GM23338 (cell line): ENCODE data around the gene MEOX1. TPM values are rescaled to one million over a fixed set of nuclear protein-coding genes. Genes with fewer than 3 reads are reported as not detected.

Experiments
- ATAC-seq: fragments of 200-7000 bp; cut with Tn5 transposase; 3 replicates; pipeline ENCODE4 v1.9.1; 2020
- DNase-seq: peaks from one replicate; pipeline ENCODE4 v3.0.0-alpha.2; 2015; ENCODE audit warnings: low spot score
- H2AFZ ChIP-seq: fragments of 200-600 bp; sonication (generic); 2 replicates; pipeline ENCODE4 v1.8.0; 2016; ENCODE audit warnings: antibody characterized with exemption, mild to moderate bottlenecking, moderate library complexity
- H3F3A ChIP-seq: fragments of 200-600 bp; sonication (generic); replicated peaks from 2 replicates; pipeline ENCODE4 v1.8.0; 2017; ENCODE audit warnings: antibody characterized with exemption, mixed run types, low read depth
- H3K27ac ChIP-seq: fragments of 200-600 bp; sonication (generic); 2 replicates; pipeline ENCODE4 v1.6.1; 2016; ENCODE audit warnings: low read depth
- H3K27me3 ChIP-seq: fragments of 200-600 bp; sonication (generic); 2 replicates; pipeline ENCODE4 v1.8.0; 2016; ENCODE audit warnings: mild to moderate bottlenecking, mixed run types, moderate library complexity; ENCODE audit not compliant: insufficient read depth
- H3K36me3 ChIP-seq: fragments of 200-600 bp; sonication (generic); 2 replicates; pipeline ENCODE4 v1.8.0; 2016; ENCODE audit warnings: mild to moderate bottlenecking; ENCODE audit not compliant: insufficient read depth
- H3K4me1 ChIP-seq: fragments of 200-600 bp; sonication (generic); 2 replicates; pipeline ENCODE4 v1.8.0; 2016; ENCODE audit warnings: mild to moderate bottlenecking, moderate library complexity; ENCODE audit not compliant: insufficient read depth
- H3K4me2 ChIP-seq: fragments of 200-600 bp; sonication (generic); 2 replicates; pipeline ENCODE4 v1.7.1; 2017; ENCODE audit warnings: mixed run types
- H3K4me3 ChIP-seq: fragments of 200-600 bp; sonication (generic); 2 replicates; pipeline ENCODE4 v1.6.1; 2016; ENCODE audit warnings: mixed run types
- H3K79me2 ChIP-seq: fragments of 200-600 bp; sonication (generic); replicated peaks from 2 replicates; pipeline ENCODE4 v1.8.0; 2017; ENCODE audit warnings: mild to moderate bottlenecking; ENCODE audit not compliant: insufficient read depth
- H3K9me2 ChIP-seq: fragments of 200-600 bp; sonication (generic); 2 replicates; pipeline ENCODE4 v1.8.0; 2017; ENCODE audit not compliant: insufficient read depth
- H4K20me1 ChIP-seq: fragments of 200-600 bp; sonication (generic); replicated peaks from 2 replicates; pipeline ENCODE4 v1.8.0; 2017; ENCODE audit warnings: mild to moderate bottlenecking; ENCODE audit not compliant: insufficient read depth
- H3K27ac Mint-ChIP-seq: 2 replicates; pipeline ENCODE4 v1.8.0; 2020; ENCODE audit warnings: inconsistent platforms, mild to moderate bottlenecking, moderate library complexity, mixed read lengths
- H3K27me3 Mint-ChIP-seq: 3 replicates; pipeline ENCODE4 v1.8.0; 2022; ENCODE audit warnings: low read depth, mild to moderate bottlenecking, moderate library complexity, mixed read lengths, inconsistent platforms; ENCODE audit not compliant: insufficient read depth, poor library complexity
- H3K36me3 Mint-ChIP-seq: 3 replicates; pipeline ENCODE4 v1.8.0; 2021; ENCODE audit warnings: low read depth, mild to moderate bottlenecking, inconsistent platforms, moderate library complexity, mixed read lengths
- H3K4me1 Mint-ChIP-seq: 3 replicates; pipeline ENCODE4 v1.8.0; 2020; ENCODE audit warnings: mild to moderate bottlenecking, inconsistent platforms, mixed read lengths
- H3K4me3 Mint-ChIP-seq: 3 replicates; pipeline ENCODE4 v1.8.0; 2021; ENCODE audit warnings: moderate library complexity, mild to moderate bottlenecking, inconsistent platforms, mixed read lengths
- H3K9me3 Mint-ChIP-seq: 3 replicates; pipeline ENCODE4 v1.8.0; 2020; ENCODE audit warnings: moderate library complexity, mild to moderate bottlenecking, inconsistent platforms, mixed read lengths
- CTCF ChIP-seq, 2 experiments: fragments of 200-600 bp in 1 of 2; sonication (generic) in 1 of 2; conservative IDR thresholded peaks; 2 replicates each; pipeline versions ENCODE4 v1.5.1 to v1.6.1; 2016 to 2017; ENCODE audit warnings: antibody characterized with exemption in 2 of 2, low read depth in 2 of 2, mild to moderate bottlenecking in 2 of 2, moderate library complexity in 1 of 2
- EZH2 ChIP-seq: fragments of 200-600 bp; sonication (generic); IDR thresholded peaks from one replicate; pipeline ENCODE4 v1.8.0; 2017; ENCODE audit warnings: antibody characterized with exemption, mild to moderate bottlenecking, low read depth; ENCODE audit not compliant: unreplicated experiment
- EZH2phosphoT487 ChIP-seq: fragments of 200-600 bp; sonication (generic); IDR thresholded peaks from one replicate; pipeline ENCODE4 v1.8.1; 2018; ENCODE audit warnings: antibody characterized with exemption; ENCODE audit not compliant: unreplicated experiment
- NANOG ChIP-seq: IDR thresholded peaks from 2 replicates; pipeline ENCODE4 v1.6.1; 2016; ENCODE audit warnings: antibody characterized with exemption, borderline replicate concordance
- POLR2AphosphoS5 ChIP-seq: IDR thresholded peaks from 2 replicates; pipeline ENCODE4 v1.6.1; 2016; ENCODE audit warnings: antibody characterized with exemption, low read depth
- REST ChIP-seq: IDR thresholded peaks from one replicate; pipeline ENCODE4 v1.6.1; 2018; ENCODE audit warnings: antibody characterized with exemption; ENCODE audit not compliant: unreplicated experiment
- ZNF114 ChIP-seq: fragments of 250-450 bp; sonication (Bioruptor Pico); IDR thresholded peaks from 2 replicates; pipeline ENCODE4 v1.5.0; 2020; ENCODE audit warnings: mild to moderate bottlenecking, moderate library complexity
- ZNF331 ChIP-seq: fragments of 250-450 bp; sonication (Bioruptor Pico); IDR thresholded peaks from 2 replicates; pipeline ENCODE4 v1.5.0; 2020; ENCODE audit warnings: low read depth, mild to moderate bottlenecking, moderate library complexity
- ZNF462 ChIP-seq: fragments of 250-450 bp; sonication (Bioruptor Pico); IDR thresholded peaks from 2 replicates; pipeline ENCODE4 v1.5.0; 2020; ENCODE audit warnings: mild to moderate bottlenecking, moderate library complexity
- polyA plus RNA-seq: library from polyadenylated mRNA; unstranded; fragments of >200 nt; fragmentation: Nextera tagmentation; extraction: Ambion mirVana; gene quantifications from 2 replicates; pipeline ENCODE4 v1.2.1, GENCODE V29; 2016
- total RNA-seq: library from RNA; depleted of rRNA; stranded (reverse); fragments of >200 nt; shearing (Covaris generic); gene quantifications from 2 replicates; pipeline ENCODE4 v1.2.3, GENCODE V29; 2014

MEOX1 gene
- total and polyA plus RNA-seq, 2 experiments from 2014 or later, result not detected

- TF ChIP-seq CTCF (conservative IDR thresholded peaks at IDR 0.05; ENCODE audit: low read depth in 2 of 2) (no peak), REST (no peak), ZNF331 (CRISPR knock-in tag) (no peak), POLR2AphosphoS5 (no peak)
Observed at GRCh38 chr17:43652124-43652480, 9.6 kb downstream of the MEOX1 start (continued).

GRCh38 chr17:43650471-43650870 is 11.3 kb downstream of the MEOX1 start:
- H3K4me2 ChIP-seq, result no peak overlapping the region
- no peaks in the 10 kb centered on the region for H3K36me3 Mint-ChIP-seq
- H3K27ac Mint-ChIP-seq, result no peak overlapping the region
- TF ChIP-seq NANOG (no peak), EZH2 (no peak), EZH2phosphoT487 (no peak), ZNF462 (CRISPR knock-in tag) (no peak), ZNF114 (CRISPR knock-in tag) (no peak), REST (no peak)

More at GRCh38 chr17:43650471-43650870, 11.3 kb downstream of the MEOX1 start:
- Histone ChIP-seq H3K9me2 (no peaks in the 10 kb centered on the region), H3K27me3 (peaks cover 16% of the 10 kb centered on the region), H3K36me3 (no peaks in the 10 kb centered on the region), H3K79me2 (no peaks in the 10 kb centered on the region), H3K4me1 (no peaks in the 10 kb centered on the region), H3F3A (no peaks in the 10 kb centered on the region), H3K27ac (no peak overlapping the region), H4K20me1 (no peaks in the 10 kb centered on the region), H3K4me3 (no peak overlapping the region), H2AFZ (no peak overlapping the region)
- peaks cover 6% of the 10 kb centered on the region; the same call in 2 of the 3 replicates for H3K4me1 Mint-ChIP-seq
- ATAC-seq (no peak), DNase-seq (no peak)
- H3K4me3 Mint-ChIP-seq, result no peak overlapping the region
- H3K27me3 Mint-ChIP-seq, result peaks cover 15% of the 10 kb centered on the region
- no peaks in the 10 kb centered on the region for H3K9me3 Mint-ChIP-seq
